SH-SY5Y (cell line): ENCODE measurements around the gene TYW3.

Source experiments
- GATA2 ChIP-seq: IDR thresholded peaks from 2 replicates; pipeline ENCODE4 v1.6.1; 2011; ENCODE audit warnings: mild to moderate bottlenecking, low read depth, low read length
- GATA3 ChIP-seq: IDR thresholded peaks from 2 replicates; pipeline ENCODE4 v1.6.1; 2011; ENCODE audit warnings: low read depth, mild to moderate bottlenecking, low read length, moderate library complexity

GRCh38 chr1:74779750-74780149 lies 46.8 kb downstream of the TYW3 start:
- no peak for TF ChIP-seq GATA2
- no peak for TF ChIP-seq GATA3
